Renal pelvis (tissue), 12 donors: ENCODE results near the gene TRAPPC10. TPM values are rescaled to one million over a fixed set of nuclear protein-coding genes. Genes with fewer than 3 reads are reported as not detected.
A peak's percentile ranks its signal among the peaks of the same experiment; 100 is the strongest.

ENCODE experiments used
- DNase-seq: peaks from one replicate; pipeline ENCODE4 v3.0.0-alpha.2; 2013
- long read RNA-seq, 16 experiments: transcript quantifications; one replicate each; lab custom pipeline, GENCODE V29; 2026
- polyA plus RNA-seq, 3 donors: library from polyadenylated mRNA; unstranded; fragments of 120-200 nt; gene quantifications; one replicate each; pipeline ENCODE4 v1.2.1, GENCODE V29; 2013; ENCODE audit not compliant: insufficient read length in 3 of 3

TRAPPC10 gene
- polyA plus RNA-seq = 10 to 100 TPM; 35.4 to 49.6 (median 47.5) TPM
- long read RNA-seq, donor 1, partial matches to known transcripts = 0 of 1 reads
- long read RNA-seq, donor 1, other reads (novel, unspliced or antisense) = 0 of 1 reads
- long read RNA-seq, donor 2, full-length matches to known transcripts = 4 of 4 reads
- long read RNA-seq, donor 2, partial matches to known transcripts = 0 of 4 reads
- long read RNA-seq, donor 2, other reads (novel, unspliced or antisense) = 0 of 4 reads
- long read RNA-seq, donor 3, partial matches to known transcripts = 5 of 7 reads
- long read RNA-seq, donor 3, other reads (novel, unspliced or antisense) = 0 of 7 reads
- long read RNA-seq, donor 4, full-length matches to known transcripts = 2 of 2 reads
- long read RNA-seq, donor 4, partial matches to known transcripts = 0 of 2 reads
- long read RNA-seq, donor 4, other reads (novel, unspliced or antisense) = 0 of 2 reads
- long read RNA-seq, donor 5 = 0 reads
- long read RNA-seq, donor 6, full-length matches to known transcripts = 4 of 15 reads
- long read RNA-seq, donor 6, partial matches to known transcripts = 11 of 15 reads
- long read RNA-seq, donor 6, other reads (novel, unspliced or antisense) = 0 of 15 reads
- long read RNA-seq, donor 7, partial matches to known transcripts = 0 of 1 reads
- long read RNA-seq, donor 7, other reads (novel, unspliced or antisense) = 0 of 1 reads
- long read RNA-seq, donor 8, partial matches to known transcripts = 0 of 1 reads
- long read RNA-seq, donor 8, other reads (novel, unspliced or antisense) = 0 of 1 reads
- long read RNA-seq, donor 9, partial matches to known transcripts = 0 of 1 reads
- long read RNA-seq, donor 9, other reads (novel, unspliced or antisense) = 0 of 1 reads
- long read RNA-seq, donor 10, full-length matches to known transcripts = 1 of 14 reads
- long read RNA-seq, donor 10, partial matches to known transcripts = 13 of 14 reads
- long read RNA-seq, donor 10, other reads (novel, unspliced or antisense) = 0 of 14 reads
- long read RNA-seq, donor 11, full-length matches to known transcripts = 1 of 6 reads
- long read RNA-seq, donor 11, partial matches to known transcripts = 5 of 6 reads
- long read RNA-seq, donor 11, other reads (novel, unspliced or antisense) = 0 of 6 reads
- long read RNA-seq, donor 12 = 0 reads
- long read RNA-seq, donor 13 = 0 reads
- long read RNA-seq, donor 14, full-length matches to known transcripts = 4 of 4 reads
- long read RNA-seq, donor 14, partial matches to known transcripts = 0 of 4 reads
- long read RNA-seq, donor 14, other reads (novel, unspliced or antisense) = 0 of 4 reads
- long read RNA-seq, donor 15, partial matches to known transcripts = 5 of 6 reads
- long read RNA-seq, donor 15, other reads (novel, unspliced or antisense) = 0 of 6 reads
- long read RNA-seq, donor 16, full-length matches to known transcripts = 6 of 6 reads
- long read RNA-seq, donor 16, partial matches to known transcripts = 0 of 6 reads
- long read RNA-seq, donor 16, other reads (novel, unspliced or antisense) = 0 of 6 reads

- DNase-seq = peak; percentile 88
Measured at GRCh38 chr21:44011579-44012473, at the start of gene TRAPPC10. TSS of gene TRAPPC10 (plus strand) at chr21:44012309. CDS start at chr21:44012494, 185 bp downstream.

- no peak for DNase-seq
Measured at GRCh38 chr21:43965911-43966585, 46.1 kb upstream of the TRAPPC10 start.

GRCh38 chr21:43966946-43967512 is 45.1 kb upstream of the TRAPPC10 start:
- DNase-seq = no peak

- DNase-seq = no peak
Measured at GRCh38 chr21:43967981-43968380, 44.1 kb upstream of the TRAPPC10 start.

- no peak for DNase-seq
Measured at GRCh38 chr21:43968410-43969114, 43.5 kb upstream of the TRAPPC10 start.

- DNase-seq = no peak
Measured at GRCh38 chr21:43969115-43969444, 43.0 kb upstream of the TRAPPC10 start.

- no peak for DNase-seq
Measured at GRCh38 chr21:43970551-43970950, 41.6 kb upstream of the TRAPPC10 start.

GRCh38 chr21:43971201-43971991 is 40.7 kb upstream of the TRAPPC10 start:
- peak; percentile 43 for DNase-seq

GRCh38 chr21:43971992-43972255 is 40.2 kb upstream of the TRAPPC10 start:
- DNase-seq = no peak

GRCh38 chr21:43972850-43973633 is 39.1 kb upstream of the TRAPPC10 start:
- DNase-seq = no peak

GRCh38 chr21:43973634-43973955 is 38.5 kb upstream of the TRAPPC10 start:
- DNase-seq = no peak

- DNase-seq = no peak
Measured at GRCh38 chr21:43974791-43975468, 37.2 kb upstream of the TRAPPC10 start.

GRCh38 chr21:43975469-43976098 is 36.5 kb upstream of the TRAPPC10 start:
- DNase-seq = peak; percentile 57

- no peak for DNase-seq
Measured at GRCh38 chr21:43976661-43977060, 35.4 kb upstream of the TRAPPC10 start.

GRCh38 chr21:43978060-43978459 is 34.0 kb upstream of the TRAPPC10 start:
- DNase-seq = no peak

- no peak for DNase-seq
Measured at GRCh38 chr21:43979654-43980053, 32.5 kb upstream of the TRAPPC10 start.
